OCI-LY7 (cell line): ENCODE results near the gene RAB31. TPM values are rescaled to one million over a fixed set of nuclear protein-coding genes. Genes with fewer than 3 reads are reported as not detected.

Experiments used
- BruUV-seq: library from RNA; stranded (reverse); fragments of 400-500 nt; replicated peaks from 2 replicates; lab custom pipeline; 2021; lab: Mats Ljungman, UMichigan
- CTCF ChIA-PET: fragments of 300-600 bp; sonication (Branson Sonifier 250); formaldehyde crosslinking; loops from one replicate; lab custom pipeline; 2022; ENCODE audit warnings: antibody characterized with exemption; ENCODE audit not compliant: unreplicated experiment; lab: Charles Lee
- POLR2A ChIA-PET: fragments of 300-600 bp; sonication (Branson Sonifier 250); formaldehyde crosslinking; loops from one replicate; lab custom pipeline; 2022; ENCODE audit warnings: antibody characterized with exemption; lab: Charles Lee
- DNase-seq: peaks from one replicate; pipeline ENCODE4 v3.0.0-alpha.2; 2015; ENCODE audit warnings: low spot score
- H2AFZ ChIP-seq: fragments of 200-600 bp; sonication (generic), shearing (Covaris generic); 2 replicates; pipeline ENCODE4 v1.6.1; 2014; ENCODE audit warnings: mild to moderate bottlenecking, antibody characterized with exemption, low read length, moderate library complexity
- H3K27ac ChIP-seq: fragments of 200-600 bp; sonication (generic); 2 replicates; pipeline ENCODE4 v1.5.1; 2014; ENCODE audit warnings: mixed run types, low read depth, mild to moderate bottlenecking, moderate library complexity, low read length, inconsistent platforms; ENCODE audit not compliant: poor library complexity, severe bottlenecking
- H3K36me3 ChIP-seq: fragments of 200-600 bp; sonication (generic); 2 replicates; pipeline ENCODE4 v1.6.1; 2014; ENCODE audit warnings: mild to moderate bottlenecking, antibody characterized with exemption, low read length, moderate library complexity, mixed read lengths; ENCODE audit not compliant: insufficient read depth
- H3K4me1 ChIP-seq: fragments of 200-600 bp; sonication (generic); 2 replicates; pipeline ENCODE4 v1.5.1; 2014; ENCODE audit warnings: mild to moderate bottlenecking, low read length; ENCODE audit not compliant: insufficient read depth, poor library complexity, severe bottlenecking
- H3K4me2 ChIP-seq: fragments of 200-600 bp; sonication (generic); 2 replicates; pipeline ENCODE4 v1.6.1; 2014; ENCODE audit warnings: mild to moderate bottlenecking, low read length
- H3K4me3 ChIP-seq: fragments of 200-600 bp; sonication (generic); 2 replicates; pipeline ENCODE4 v1.5.1; 2014; ENCODE audit warnings: mild to moderate bottlenecking, low read depth, low read length; ENCODE audit not compliant: poor library complexity, severe bottlenecking
- H3K79me2 ChIP-seq: fragments of 200-600 bp; sonication (generic); 2 replicates; pipeline ENCODE4 v1.6.1; 2016; ENCODE audit warnings: low read depth, mild to moderate bottlenecking, low read length, moderate library complexity, mixed read lengths; ENCODE audit not compliant: insufficient read depth
- H3K9me2 ChIP-seq: fragments of 200-600 bp; sonication (generic); 2 replicates; pipeline ENCODE4 v1.6.1; 2016; ENCODE audit warnings: mild to moderate bottlenecking, low read length, mixed read lengths; ENCODE audit not compliant: insufficient read depth
- H3K9me3 ChIP-seq: fragments of 200-600 bp; sonication (generic); 2 replicates; pipeline ENCODE4 v1.6.1; 2014; ENCODE audit warnings: mild to moderate bottlenecking, mixed run types, low read length, mixed read lengths
- H4K20me1 ChIP-seq: fragments of 200-600 bp; sonication (generic); 2 replicates; pipeline ENCODE4 v1.6.1; 2014; ENCODE audit warnings: mild to moderate bottlenecking, antibody characterized with exemption, low read length, moderate library complexity, mixed read lengths; ENCODE audit not compliant: insufficient read depth
- CTCF ChIP-seq: fragments of 200-600 bp; sonication (generic); conservative IDR thresholded peaks from 2 replicates; pipeline ENCODE4 v1.5.1; 2014; ENCODE audit warnings: mild to moderate bottlenecking, antibody characterized with exemption, low read length, moderate library complexity, mixed read lengths
- EZH2phosphoT487 ChIP-seq: fragments of 200-600 bp; sonication (generic); IDR thresholded peaks from 2 replicates; pipeline ENCODE4 v1.6.1; 2018; ENCODE audit warnings: low read depth, borderline replicate concordance, mild to moderate bottlenecking, mixed run types, antibody characterized with exemption, low read length, moderate library complexity, mixed read lengths
- intact Hi-C: fragments of 100-400 bp; cut with micrococcal nuclease; formaldehyde crosslinking; loops from one replicate; pipeline ENCODE4 v1.10.0; 2022; ENCODE audit not compliant: unreplicated experiment
- total RNA-seq, 2 experiments: library from RNA; depleted of rRNA in 1 of 2; stranded (reverse); fragments of >200 nt in 1 of 2; shearing (Covaris generic) in 1 of 2; gene quantifications; 2 replicates each; pipeline ENCODE4 v1.2.3, GENCODE V29; 2014 to 2022

Gene RAB31
- total RNA-seq, 2 experiments from 2014 or later = not detected

- Histone ChIP-seq H3K4me1 (no peaks in the 10 kb centered on the region), H3K79me2 (no peaks in the 10 kb centered on the region), H3K4me2 (no peak overlapping the region), H3K9me3 (no peaks in the 10 kb centered on the region), H2AFZ (no peak overlapping the region), H3K27ac (no peak overlapping the region), H3K4me3 (no peak overlapping the region), H4K20me1 (no peaks in the 10 kb centered on the region), H3K36me3 (no peaks in the 10 kb centered on the region), H3K9me2 (no peaks in the 10 kb centered on the region)
- no peak for TF ChIP-seq EZH2phosphoT487
- intact Hi-C loops = no loop called here
- CTCF ChIA-PET = no interaction called here
- BruUV-seq = no TSS peak
- POLR2A ChIA-PET = interaction anchor here (0.7 kb wide), 1 partner anchor 172 kb away, joined by 4 read pairs; no protein-coding TSS in a partner anchor
- no peak for DNase-seq
These were observed 43.4 kb downstream of the RAB31 start for GRCh38 chr18:9751371-9752031.

GRCh38 chr18:9753846-9754245, 45.7 kb downstream of the RAB31 start:
- intact Hi-C loops = no loop called here
- POLR2A ChIA-PET = no interaction called here
- no peak overlapping the region for H3K4me2 ChIP-seq
- H2AFZ ChIP-seq = no peak overlapping the region
- no peaks in the 10 kb centered on the region for H3K79me2 ChIP-seq
- BruUV-seq = no TSS peak
- H3K9me2 ChIP-seq = no peaks in the 10 kb centered on the region
- CTCF ChIA-PET = no interaction called here
- no peaks in the 10 kb centered on the region for H3K36me3 ChIP-seq
- no peak for TF ChIP-seq CTCF
- TF ChIP-seq EZH2phosphoT487 = no peak
- H3K27ac ChIP-seq = no peak overlapping the region
- no peaks in the 10 kb centered on the region for H4K20me1 ChIP-seq
- H3K4me3 ChIP-seq = no peak overlapping the region
- H3K9me3 ChIP-seq = no peaks in the 10 kb centered on the region
- no peak for DNase-seq
- no peaks in the 10 kb centered on the region for H3K4me1 ChIP-seq

GRCh38 chr18:9755110-9755509, 47.0 kb downstream of the RAB31 start:
- DNase-seq = no peak
- Histone ChIP-seq H4K20me1 (no peaks in the 10 kb centered on the region), H3K9me2 (no peaks in the 10 kb centered on the region), H3K27ac (no peak overlapping the region), H3K79me2 (no peaks in the 10 kb centered on the region), H3K4me3 (no peak overlapping the region), H3K36me3 (no peaks in the 10 kb centered on the region), H3K9me3 (no peaks in the 10 kb centered on the region), H2AFZ (no peak overlapping the region), H3K4me2 (no peak overlapping the region), H3K4me1 (no peaks in the 10 kb centered on the region)
- no peak for TF ChIP-seq EZH2phosphoT487
- TF ChIP-seq CTCF = no peak
- CTCF ChIA-PET = no interaction called here
- POLR2A ChIA-PET = no interaction called here
- no TSS peak for BruUV-seq
- intact Hi-C loops = no loop called here
